Measurements from ENCODE around the gene ENTR1. TPM values are rescaled to one million over a fixed set of nuclear protein-coding genes. Genes with fewer than 3 reads are reported as not detected.

Gene ENTR1
- total and polyA plus RNA-seq, 2 of the 4 experiments (the other 2 are of a cell fraction), result 14.5 to 37.3 TPM

DNA sequence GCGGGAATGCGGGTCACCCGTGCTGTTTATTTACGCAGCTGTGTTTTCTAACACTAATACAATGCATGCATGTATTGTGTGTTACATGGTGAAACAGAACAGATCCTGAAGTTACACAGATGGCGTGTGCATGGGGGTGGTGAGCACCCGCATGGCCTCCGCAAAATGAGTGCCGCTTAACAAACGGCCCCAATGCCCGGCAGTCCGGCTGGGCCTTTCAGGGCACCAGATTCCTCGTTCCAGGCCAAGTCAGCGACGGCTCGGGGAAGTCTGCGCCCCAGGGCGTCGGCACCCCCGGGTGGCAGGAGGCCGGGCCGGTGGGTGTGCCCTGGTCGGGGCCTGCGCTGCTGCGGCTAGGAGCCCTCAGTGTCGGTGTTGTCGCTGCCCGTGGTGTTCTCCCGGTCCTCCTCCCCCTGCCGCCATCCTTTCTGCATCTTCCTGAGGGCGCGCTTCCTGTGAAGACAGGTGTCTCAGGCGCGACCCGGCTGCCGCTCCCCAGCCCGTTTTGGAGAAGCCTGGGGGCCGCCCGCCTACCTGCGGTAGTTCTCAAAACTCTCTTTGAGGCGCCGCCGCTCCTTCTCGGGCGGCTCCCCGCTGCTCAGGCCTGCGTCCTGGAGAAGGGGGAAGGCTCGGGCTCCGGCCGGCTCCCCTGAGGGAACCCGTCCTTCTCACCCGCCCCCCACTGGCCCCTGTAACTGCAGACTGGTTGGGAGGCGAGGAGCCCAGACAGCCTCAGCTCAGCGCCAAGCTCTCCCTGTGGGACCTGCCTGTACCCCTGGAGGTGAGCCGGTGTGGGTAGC is 46.3 kb downstream of the ENTR1 start:
- Histone ChIP-seq H2AK9ac (replicated peaks; ENCODE audit: low read depth, low read length, poor library complexity) (peak overlapping the region; percentile 80), H4K5ac (ENCODE audit: low read depth, low read length) (peak overlapping the region; percentile 80), H2BK15ac (ENCODE audit: low read depth, low read length) (no peak overlapping the region), H3K27ac (ENCODE audit: insufficient read depth, low read length) (no peak overlapping the region; the same call in 1 of the 2 replicates), H3K18ac (ENCODE audit: low read depth, low read length) (no peak overlapping the region), H3K9ac (ENCODE audit: low read depth, low read length) (peak overlapping the region; percentile 4; the same call in 1 of the 2 replicates), H3K4me3 (ENCODE audit: insufficient read depth, low read depth, low read length) (peak overlapping the region; percentile 21; the same call in 1 of the 2 replicates), H2AK5ac (ENCODE audit: low read depth, low read length) (peak overlapping the region; percentile 64; the same call in 1 of the 2 replicates), H3K56ac (ENCODE audit: extremely low read depth, insufficient read depth, low read length) (no peak overlapping the region), H3K4me1 (ENCODE audit: control insufficient read depth, insufficient read depth, low read length) (peaks cover 29% of the 10 kb centered on the region), H3K14ac (replicated peaks; ENCODE audit: low read depth, low read length) (peak overlapping the region; percentile 96), H2AFZ (replicated peaks; ENCODE audit: low read length, poor library complexity) (peak overlapping the region; percentile 96), H2BK120ac (ENCODE audit: low read depth, low read length) (no peak overlapping the region), H3K27me3 (ENCODE audit: control insufficient read depth, insufficient read depth, low read length) (no peaks in the 10 kb centered on the region), H3K36me3 (ENCODE audit: control insufficient read depth, insufficient read depth, low read length) (no peaks in the 10 kb centered on the region), H3K4ac (ENCODE audit: low read depth, low read length) (peak overlapping the region; percentile 4; the same call in 1 of the 2 replicates), H4K20me1 (ENCODE audit: insufficient read depth, low read length) (no peaks in the 10 kb centered on the region), H4K91ac (ENCODE audit: insufficient read depth, low read depth, low read length) (no peak overlapping the region; the same call in 1 of the 2 replicates), H3K23ac (ENCODE audit: low read depth, low read length) (no peak overlapping the region), H3K79me1 (ENCODE audit: low read depth in 1 of 2, low read length in 2 of 2) (peaks cover 3 to 31% of the 10 kb centered on the region in 2 experiments; a peak in 3 of 4 replicates), H3K9me1 (ENCODE audit: insufficient read depth, low read length) (peaks cover 6% of the 10 kb centered on the region), H2BK20ac (ENCODE audit: low read depth, low read length) (no peak overlapping the region), H2BK5ac (ENCODE audit: low read depth, low read length, poor library complexity, severe bottlenecking) (peak overlapping the region; percentile 27), H3K4me2 (ENCODE audit: low read depth, low read length) (peak overlapping the region; percentile 90), H4K8ac (ENCODE audit: low read depth in 2 of 2, low read length in 2 of 2) (peak overlapping the region; percentile 74 to 87), H3K9me3 (ENCODE audit: control insufficient read depth, insufficient read depth, low read length) (no peaks in the 10 kb centered on the region)
- dilution Hi-C loops (cut with HindIII; ENCODE audit: low sequenced_read_pairs, unreplicated experiment), result no loop called here
- 20% methylated on average over 11 of the region's 54 CpGs; no CpG with 5 or more reads in 1 of the 2 experiments for WGBS, 2 experiments (ENCODE audit: extremely low coverage in 2 of 2, insufficient read length in 1 of 2)
- DNase-seq (no peak), ATAC-seq (ENCODE audit: low read depth) (no peak)
- ChIA-PET POLR2A (ENCODE audit: unreplicated experiment) (interaction anchor here (0.6 kb wide), 1 partner anchor 51 kb away, joined by 4 read pairs; no protein-coding TSS in a partner anchor), CTCF (interaction anchor here (1.0 to 1.6 kb wide), 2 partner anchors 8 to 46 kb away, joined by 3 to 8 read pairs; no protein-coding TSS in a partner anchor)
- TF ChIP-seq RFX5 (IDR thresholded peaks at IDR 0.05; ENCODE audit: low read depth, low read length), result no peak
- TF ChIP-seq, protein P1, sequence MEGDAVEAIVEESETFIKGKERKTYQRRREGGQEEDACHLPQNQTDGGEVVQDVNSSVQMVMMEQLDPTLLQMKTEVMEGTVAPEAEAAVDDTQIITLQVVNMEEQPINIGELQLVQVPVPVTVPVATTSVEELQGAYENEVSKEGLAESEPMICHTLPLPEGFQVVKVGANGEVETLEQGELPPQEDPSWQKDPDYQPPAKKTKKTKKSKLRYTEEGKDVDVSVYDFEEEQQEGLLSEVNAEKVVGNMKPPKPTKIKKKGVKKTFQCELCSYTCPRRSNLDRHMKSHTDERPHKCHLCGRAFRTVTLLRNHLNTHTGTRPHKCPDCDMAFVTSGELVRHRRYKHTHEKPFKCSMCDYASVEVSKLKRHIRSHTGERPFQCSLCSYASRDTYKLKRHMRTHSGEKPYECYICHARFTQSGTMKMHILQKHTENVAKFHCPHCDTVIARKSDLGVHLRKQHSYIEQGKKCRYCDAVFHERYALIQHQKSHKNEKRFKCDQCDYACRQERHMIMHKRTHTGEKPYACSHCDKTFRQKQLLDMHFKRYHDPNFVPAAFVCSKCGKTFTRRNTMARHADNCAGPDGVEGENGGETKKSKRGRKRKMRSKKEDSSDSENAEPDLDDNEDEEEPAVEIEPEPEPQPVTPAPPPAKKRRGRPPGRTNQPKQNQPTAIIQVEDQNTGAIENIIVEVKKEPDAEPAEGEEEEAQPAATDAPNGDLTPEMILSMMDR (conservative IDR thresholded peaks at IDR 0.05; ENCODE audit: low read depth, low read length), result no peak
- TF ChIP-seq SMC3 (IDR thresholded peaks at IDR 0.05; ENCODE audit: low read depth, low read length), result no peak
- no peak for TF ChIP-seq RCOR1 (IDR thresholded peaks at IDR 0.05; ENCODE audit: insufficient replicate concordance, low read length)
- TF ChIP-seq CEBPB (IDR thresholded peaks at IDR 0.05; ENCODE audit: low read depth, low read length), result no peak
- no peak for TF ChIP-seq RAD21 (IDR thresholded peaks at IDR 0.05; ENCODE audit: low read length)
- no peak for TF ChIP-seq MAFK (IDR thresholded peaks at IDR 0.05; ENCODE audit: low read depth, low read length)
- no peak for TF ChIP-seq MXI1 (IDR thresholded peaks at IDR 0.05; ENCODE audit: borderline replicate concordance, low read depth, low read length)
- TF ChIP-seq, protein P2, sequence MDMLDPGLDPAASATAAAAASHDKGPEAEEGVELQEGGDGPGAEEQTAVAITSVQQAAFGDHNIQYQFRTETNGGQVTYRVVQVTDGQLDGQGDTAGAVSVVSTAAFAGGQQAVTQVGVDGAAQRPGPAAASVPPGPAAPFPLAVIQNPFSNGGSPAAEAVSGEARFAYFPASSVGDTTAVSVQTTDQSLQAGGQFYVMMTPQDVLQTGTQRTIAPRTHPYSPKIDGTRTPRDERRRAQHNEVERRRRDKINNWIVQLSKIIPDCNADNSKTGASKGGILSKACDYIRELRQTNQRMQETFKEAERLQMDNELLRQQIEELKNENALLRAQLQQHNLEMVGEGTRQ (IDR thresholded peaks at IDR 0.05; ENCODE audit: low read depth, low read length), result no peak
- TF ChIP-seq FOS (IDR thresholded peaks at IDR 0.05; ENCODE audit: low read depth, low read length), result no peak
- intact Hi-C loops (cut with micrococcal nuclease), result loop anchor here (1.0 kb wide), 1 partner anchor 52 kb away; no protein-coding TSS in a partner anchor
- no TSS peak for BruUV-seq (replicated peaks)
- in situ Hi-C loops (cut with MboI; ENCODE audit: low sequenced_read_pairs), result no loop called here

Data from IMR-90 (cell line).